ENCODE results near the gene TTC6. TPM values are rescaled to one million over a fixed set of nuclear protein-coding genes. Genes with fewer than 3 reads are reported as not detected.
A peak's percentile ranks its signal among the peaks of the same experiment; 100 is the strongest.

TTC6 gene
- total RNA-seq, 1 donor from 2014 or later: not detected

DNA sequence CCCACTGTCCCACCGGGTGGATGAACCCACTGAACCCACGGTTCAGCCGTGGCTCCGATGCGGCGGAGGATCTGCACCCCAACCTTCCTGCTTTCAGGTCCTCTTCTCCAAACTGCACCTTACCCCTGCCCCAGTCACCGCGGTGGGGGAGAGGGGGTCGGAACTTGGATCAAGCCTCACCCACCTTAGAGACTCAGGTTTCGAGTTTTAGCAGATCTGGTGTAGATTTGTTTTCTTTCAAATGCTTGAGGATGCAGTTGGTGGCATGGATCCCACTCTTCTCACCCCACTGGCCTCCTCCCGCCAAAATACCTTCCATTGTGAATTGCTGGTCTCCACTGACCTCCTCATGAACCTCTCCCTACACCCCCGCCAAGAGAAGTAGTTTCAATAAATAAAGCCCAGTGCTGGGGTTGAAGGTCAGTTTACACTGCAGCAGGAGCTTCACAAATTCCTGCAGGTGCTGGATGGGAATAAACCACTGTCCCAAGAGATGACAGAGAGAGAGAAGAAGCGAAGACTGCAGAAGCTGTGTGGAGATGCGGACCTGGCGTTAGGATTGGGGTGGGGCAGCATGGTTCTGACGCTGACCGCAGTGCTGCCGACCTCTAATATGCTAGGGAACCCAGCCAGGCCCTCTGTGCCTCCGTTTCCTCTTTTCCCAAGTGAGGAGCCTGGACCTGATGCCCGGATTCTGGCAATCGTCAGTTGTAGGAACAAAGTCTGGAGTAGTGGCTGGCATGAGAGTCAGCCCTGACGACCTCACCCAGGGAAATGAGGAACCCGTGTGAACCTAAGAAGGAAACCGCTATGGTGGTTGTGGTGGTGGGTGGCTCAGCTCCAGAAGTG lies 7.4 kb downstream of the TTC6 start:
- Mint-ChIP-seq H3K4me1 (ENCODE audit: low read depth, unreplicated experiment) (no peaks in the 10 kb centered on the region), H3K36me3 (ENCODE audit: low read depth, unreplicated experiment) (peaks cover 4% of the 10 kb centered on the region), H3K9me3 (ENCODE audit: unreplicated experiment) (peaks cover 13% of the 10 kb centered on the region), H3K4me3 (ENCODE audit: unreplicated experiment) (no peak overlapping the region), H3K27me3 (ENCODE audit: low read depth, unreplicated experiment) (peaks cover 88% of the 10 kb centered on the region), H3K27ac (ENCODE audit: unreplicated experiment) (no peak overlapping the region)
- Histone ChIP-seq H4K20me1 (ENCODE audit: insufficient read depth, low read length) (no peaks in the 10 kb centered on the region), H3K9me3 (ENCODE audit: insufficient read depth, low read depth, low read length) (peaks cover 6% of the 10 kb centered on the region), H3K27me3 (ENCODE audit: insufficient read depth, low read length) (peaks cover 88% of the 10 kb centered on the region), H3K79me2 (ENCODE audit: insufficient read depth, low read length) (no peaks in the 10 kb centered on the region), H3K9ac (ENCODE audit: low read length) (no peak overlapping the region), H3K27ac (ENCODE audit: low read depth, low read length) (no peak overlapping the region), H3K4me2 (ENCODE audit: low read length) (no peak overlapping the region), H3K4me1 (ENCODE audit: insufficient read depth, low read length) (no peaks in the 10 kb centered on the region), H2AFZ (ENCODE audit: low read depth, low read length) (no peak overlapping the region), H3K4me3 (ENCODE audit: insufficient read depth, low read depth, low read length) (no peak overlapping the region), H3K36me3 (ENCODE audit: insufficient read depth, low read length) (no peaks in the 10 kb centered on the region)
- DNase-seq (ENCODE audit: low read depth): no peak
- FAIRE-seq: no peak
- TF ChIP-seq, protein P1, sequence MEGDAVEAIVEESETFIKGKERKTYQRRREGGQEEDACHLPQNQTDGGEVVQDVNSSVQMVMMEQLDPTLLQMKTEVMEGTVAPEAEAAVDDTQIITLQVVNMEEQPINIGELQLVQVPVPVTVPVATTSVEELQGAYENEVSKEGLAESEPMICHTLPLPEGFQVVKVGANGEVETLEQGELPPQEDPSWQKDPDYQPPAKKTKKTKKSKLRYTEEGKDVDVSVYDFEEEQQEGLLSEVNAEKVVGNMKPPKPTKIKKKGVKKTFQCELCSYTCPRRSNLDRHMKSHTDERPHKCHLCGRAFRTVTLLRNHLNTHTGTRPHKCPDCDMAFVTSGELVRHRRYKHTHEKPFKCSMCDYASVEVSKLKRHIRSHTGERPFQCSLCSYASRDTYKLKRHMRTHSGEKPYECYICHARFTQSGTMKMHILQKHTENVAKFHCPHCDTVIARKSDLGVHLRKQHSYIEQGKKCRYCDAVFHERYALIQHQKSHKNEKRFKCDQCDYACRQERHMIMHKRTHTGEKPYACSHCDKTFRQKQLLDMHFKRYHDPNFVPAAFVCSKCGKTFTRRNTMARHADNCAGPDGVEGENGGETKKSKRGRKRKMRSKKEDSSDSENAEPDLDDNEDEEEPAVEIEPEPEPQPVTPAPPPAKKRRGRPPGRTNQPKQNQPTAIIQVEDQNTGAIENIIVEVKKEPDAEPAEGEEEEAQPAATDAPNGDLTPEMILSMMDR (IDR thresholded peaks at IDR 0.05; ENCODE audit: insufficient read depth, low read depth, low read length): no peak
- TF ChIP-seq EZH2 (IDR thresholded peaks at IDR 0.05; ENCODE audit: insufficient read depth, low read length): peak; percentile 58

GRCh38 chr14:37603688-37604251 lies 8.3 kb downstream of the TTC6 start:
- Histone ChIP-seq H3K4me1 (ENCODE audit: insufficient read depth, low read length) (no peaks in the 10 kb centered on the region), H3K4me3 (ENCODE audit: insufficient read depth, low read depth, low read length) (no peak overlapping the region), H3K27me3 (ENCODE audit: insufficient read depth, low read length) (peaks cover 80% of the 10 kb centered on the region), H3K79me2 (ENCODE audit: insufficient read depth, low read length) (no peaks in the 10 kb centered on the region), H4K20me1 (ENCODE audit: insufficient read depth, low read length) (no peaks in the 10 kb centered on the region), H2AFZ (ENCODE audit: low read depth, low read length) (no peak overlapping the region), H3K9ac (ENCODE audit: low read length) (no peak overlapping the region), H3K9me3 (ENCODE audit: insufficient read depth, low read depth, low read length) (peaks cover 6% of the 10 kb centered on the region), H3K27ac (ENCODE audit: low read depth, low read length) (no peak overlapping the region), H3K4me2 (ENCODE audit: low read length) (no peak overlapping the region), H3K36me3 (ENCODE audit: insufficient read depth, low read length) (no peaks in the 10 kb centered on the region)
- no peak overlapping the region for H3K27ac Mint-ChIP-seq (ENCODE audit: unreplicated experiment)
- peaks cover 4% of the 10 kb centered on the region for H3K36me3 Mint-ChIP-seq (ENCODE audit: low read depth, unreplicated experiment)
- no peaks in the 10 kb centered on the region for H3K4me1 Mint-ChIP-seq (ENCODE audit: low read depth, unreplicated experiment)
- FAIRE-seq: no peak
- H3K9me3 Mint-ChIP-seq (ENCODE audit: unreplicated experiment): peaks cover 13% of the 10 kb centered on the region
- H3K27me3 Mint-ChIP-seq (ENCODE audit: low read depth, unreplicated experiment): peaks cover 81% of the 10 kb centered on the region
- no peak for DNase-seq (ENCODE audit: low read depth)
- no peak for TF ChIP-seq EZH2 (IDR thresholded peaks at IDR 0.05; ENCODE audit: insufficient read depth, low read length)
- no peak overlapping the region for H3K4me3 Mint-ChIP-seq (ENCODE audit: unreplicated experiment)

- no peak overlapping the region for H2AFZ ChIP-seq (ENCODE audit: low read depth, low read length)
- H3K9me3 ChIP-seq (ENCODE audit: insufficient read depth, low read depth, low read length): peaks cover 4% of the 10 kb centered on the region
- Mint-ChIP-seq H3K4me3 (ENCODE audit: unreplicated experiment) (no peak overlapping the region), H3K4me1 (ENCODE audit: low read depth, unreplicated experiment) (no peaks in the 10 kb centered on the region), H3K9me3 (ENCODE audit: unreplicated experiment) (peaks cover 14% of the 10 kb centered on the region), H3K27ac (ENCODE audit: unreplicated experiment) (no peak overlapping the region), H3K36me3 (ENCODE audit: low read depth, unreplicated experiment) (no peaks in the 10 kb centered on the region), H3K27me3 (ENCODE audit: low read depth, unreplicated experiment) (peaks cover 74% of the 10 kb centered on the region)
- no peak overlapping the region for H3K27ac ChIP-seq (ENCODE audit: low read depth, low read length)
- H3K4me2 ChIP-seq (ENCODE audit: low read length): no peak overlapping the region
- no peak overlapping the region for H3K4me3 ChIP-seq (ENCODE audit: insufficient read depth, low read depth, low read length)
- no peak for DNase-seq (ENCODE audit: low read depth)
- H3K27me3 ChIP-seq (ENCODE audit: insufficient read depth, low read length): peaks cover 75% of the 10 kb centered on the region
- no peak overlapping the region for H3K9ac ChIP-seq (ENCODE audit: low read length)
- H4K20me1 ChIP-seq (ENCODE audit: insufficient read depth, low read length): no peaks in the 10 kb centered on the region
- no peaks in the 10 kb centered on the region for H3K79me2 ChIP-seq (ENCODE audit: insufficient read depth, low read length)
- FAIRE-seq: no peak
- TF ChIP-seq, protein P1 (IDR thresholded peaks at IDR 0.05; ENCODE audit: insufficient read depth, low read depth, low read length): no peak
- TF ChIP-seq EZH2 (IDR thresholded peaks at IDR 0.05; ENCODE audit: insufficient read depth, low read length): no peak
- H3K36me3 ChIP-seq (ENCODE audit: insufficient read depth, low read length): no peaks in the 10 kb centered on the region
- no peaks in the 10 kb centered on the region for H3K4me1 ChIP-seq (ENCODE audit: insufficient read depth, low read length)
Measured at GRCh38 chr14:37606678-37607077, 11.2 kb downstream of the TTC6 start.

All from astrocyte (in vitro differentiated cells and primary cell).